ENCODE results near the gene SCYGR2.

SCYGR2 gene

DNA sequence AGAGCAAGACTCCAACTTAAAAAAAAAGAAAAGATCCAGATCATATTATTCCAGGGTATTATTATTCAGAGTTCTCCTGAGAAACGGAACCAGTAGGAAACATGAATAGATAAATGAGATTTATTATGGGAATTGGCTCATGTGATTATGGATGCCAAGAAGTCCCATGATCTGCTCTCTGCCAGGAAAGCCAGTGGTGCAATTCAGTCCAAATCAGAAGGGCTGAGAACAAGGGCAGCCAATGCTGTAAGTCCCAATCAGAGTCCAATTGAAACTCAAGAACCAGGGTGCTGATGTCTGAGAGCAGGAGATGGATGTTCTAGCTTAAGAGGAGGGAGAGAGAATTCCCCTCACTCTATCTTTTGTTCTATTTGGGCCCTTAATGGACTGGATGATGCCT, 7.8 kb downstream of the SCYGR2 start:
- DNase-seq (ENCODE audit: extremely low read depth, insufficient read length) = no peak
- TF ChIP-seq, protein P1, sequence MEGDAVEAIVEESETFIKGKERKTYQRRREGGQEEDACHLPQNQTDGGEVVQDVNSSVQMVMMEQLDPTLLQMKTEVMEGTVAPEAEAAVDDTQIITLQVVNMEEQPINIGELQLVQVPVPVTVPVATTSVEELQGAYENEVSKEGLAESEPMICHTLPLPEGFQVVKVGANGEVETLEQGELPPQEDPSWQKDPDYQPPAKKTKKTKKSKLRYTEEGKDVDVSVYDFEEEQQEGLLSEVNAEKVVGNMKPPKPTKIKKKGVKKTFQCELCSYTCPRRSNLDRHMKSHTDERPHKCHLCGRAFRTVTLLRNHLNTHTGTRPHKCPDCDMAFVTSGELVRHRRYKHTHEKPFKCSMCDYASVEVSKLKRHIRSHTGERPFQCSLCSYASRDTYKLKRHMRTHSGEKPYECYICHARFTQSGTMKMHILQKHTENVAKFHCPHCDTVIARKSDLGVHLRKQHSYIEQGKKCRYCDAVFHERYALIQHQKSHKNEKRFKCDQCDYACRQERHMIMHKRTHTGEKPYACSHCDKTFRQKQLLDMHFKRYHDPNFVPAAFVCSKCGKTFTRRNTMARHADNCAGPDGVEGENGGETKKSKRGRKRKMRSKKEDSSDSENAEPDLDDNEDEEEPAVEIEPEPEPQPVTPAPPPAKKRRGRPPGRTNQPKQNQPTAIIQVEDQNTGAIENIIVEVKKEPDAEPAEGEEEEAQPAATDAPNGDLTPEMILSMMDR (IDR thresholded peaks at IDR 0.05; ENCODE audit: insufficient read depth, low read length, poor library complexity, severe bottlenecking) = no peak
- Histone ChIP-seq H3K36me3 (ENCODE audit: control insufficient read depth, insufficient read depth, low read length) (no peaks in the 10 kb centered on the region), H3K4me3 (replicated peaks; ENCODE audit: low read depth, low read length) (no peak overlapping the region), H3K27me3 (replicated peaks; ENCODE audit: control insufficient read depth, insufficient read depth, low read length) (no peaks in the 10 kb centered on the region)

DNA sequence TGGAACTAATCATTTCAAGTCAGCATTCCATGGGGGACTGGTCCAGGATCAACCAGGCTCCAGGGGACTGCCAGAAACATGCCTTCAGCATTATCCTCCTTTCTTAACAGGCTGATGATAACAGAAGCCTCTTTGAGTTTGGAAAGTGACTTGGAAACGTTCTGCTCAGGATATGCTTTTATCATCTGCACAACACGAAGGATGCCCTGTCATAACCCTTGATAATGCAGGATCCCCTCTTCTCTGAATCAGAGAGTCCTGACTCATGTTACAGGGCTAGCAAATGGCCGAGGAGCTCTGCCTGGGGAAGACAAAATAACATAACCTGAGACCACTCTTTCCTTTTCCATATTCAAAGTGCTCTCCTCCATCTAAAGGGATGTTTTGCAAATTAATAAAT, 9.2 kb downstream of the SCYGR2 start:
- Histone ChIP-seq H3K27me3 (replicated peaks; ENCODE audit: control insufficient read depth, insufficient read depth, low read length) (no peaks in the 10 kb centered on the region), H3K4me3 (replicated peaks; ENCODE audit: low read depth, low read length) (no peak overlapping the region), H3K36me3 (ENCODE audit: control insufficient read depth, insufficient read depth, low read length) (no peaks in the 10 kb centered on the region)
- no peak for DNase-seq (ENCODE audit: extremely low read depth, insufficient read length)
- TF ChIP-seq, protein P1 (IDR thresholded peaks at IDR 0.05; ENCODE audit: insufficient read depth, low read length, poor library complexity, severe bottlenecking) = no peak

DNA sequence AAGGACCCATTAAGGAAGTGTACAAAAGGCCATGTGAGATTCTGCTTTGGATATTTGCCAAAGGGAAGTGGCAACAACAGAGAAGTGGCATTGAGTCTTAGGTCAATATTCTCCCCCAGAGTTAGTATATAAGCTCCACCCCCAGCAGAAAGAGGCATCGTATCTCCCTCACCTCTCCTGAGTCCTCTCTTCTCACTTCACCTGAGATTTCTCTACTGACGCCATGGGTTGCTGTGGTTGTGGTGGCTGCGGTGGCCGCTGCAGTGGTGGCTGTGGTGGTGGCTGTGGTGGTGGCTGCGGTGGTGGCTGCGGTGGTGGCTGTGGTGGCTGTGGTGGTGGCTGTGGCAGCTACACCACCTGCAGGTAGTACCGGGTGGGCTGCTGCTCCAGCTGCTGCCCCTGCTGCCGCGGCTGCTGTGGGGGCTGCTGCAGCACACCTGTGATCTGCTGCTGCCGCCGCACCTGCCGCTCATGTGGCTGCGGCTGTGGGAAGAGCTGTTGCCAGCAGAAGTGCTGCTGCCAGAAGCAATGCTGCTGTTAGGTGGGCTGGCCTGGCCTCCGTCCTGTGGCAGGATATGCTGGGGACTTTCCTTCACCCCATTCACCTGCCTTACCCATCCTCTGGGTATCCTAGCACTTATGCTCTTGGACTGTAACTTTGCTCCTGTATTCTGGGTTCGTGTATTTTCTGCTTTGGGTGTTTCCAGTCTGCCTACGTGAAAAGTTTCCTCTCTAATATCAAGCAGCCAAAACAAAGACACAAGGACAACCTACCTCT, 10.1 kb downstream of the SCYGR2 start:
- TF ChIP-seq, protein P1 (IDR thresholded peaks at IDR 0.05; ENCODE audit: insufficient read depth, low read length, poor library complexity, severe bottlenecking) = no peak
- no peak overlapping the region for H3K4me3 ChIP-seq (replicated peaks; ENCODE audit: low read depth, low read length)
- DNase-seq (ENCODE audit: extremely low read depth, insufficient read length) = peak; percentile 51
- H3K36me3 ChIP-seq (ENCODE audit: control insufficient read depth, insufficient read depth, low read length) = no peaks in the 10 kb centered on the region
- no peaks in the 10 kb centered on the region for H3K27me3 ChIP-seq (replicated peaks; ENCODE audit: control insufficient read depth, insufficient read depth, low read length)

DNA sequence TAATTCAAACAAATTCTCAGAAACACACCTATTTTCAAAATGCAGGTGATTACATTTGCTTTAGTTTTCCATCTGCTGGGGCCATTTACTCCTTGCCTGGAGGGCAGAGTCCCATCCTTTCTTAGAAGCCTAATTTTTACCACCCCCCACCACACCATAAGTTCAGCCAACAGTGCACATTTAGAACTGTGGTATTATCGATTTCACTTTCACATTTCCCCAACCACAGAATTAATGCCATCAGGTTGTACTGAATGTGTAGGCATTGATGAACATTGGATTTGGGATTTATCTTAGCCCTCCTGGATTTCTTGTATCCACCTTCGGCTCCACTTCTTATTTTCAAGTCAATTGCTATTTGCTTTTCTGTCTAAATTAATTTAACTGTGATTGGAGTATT, 11.4 kb downstream of the SCYGR2 start:
- DNase-seq (ENCODE audit: extremely low read depth, insufficient read length) = no peak
- TF ChIP-seq, protein P1 (IDR thresholded peaks at IDR 0.05; ENCODE audit: insufficient read depth, low read length, poor library complexity, severe bottlenecking) = no peak
- no peaks in the 10 kb centered on the region for H3K36me3 ChIP-seq (ENCODE audit: control insufficient read depth, insufficient read depth, low read length)
- no peak overlapping the region for H3K4me3 ChIP-seq (replicated peaks; ENCODE audit: low read depth, low read length)
- H3K27me3 ChIP-seq (replicated peaks; ENCODE audit: control insufficient read depth, insufficient read depth, low read length) = no peaks in the 10 kb centered on the region

DNA sequence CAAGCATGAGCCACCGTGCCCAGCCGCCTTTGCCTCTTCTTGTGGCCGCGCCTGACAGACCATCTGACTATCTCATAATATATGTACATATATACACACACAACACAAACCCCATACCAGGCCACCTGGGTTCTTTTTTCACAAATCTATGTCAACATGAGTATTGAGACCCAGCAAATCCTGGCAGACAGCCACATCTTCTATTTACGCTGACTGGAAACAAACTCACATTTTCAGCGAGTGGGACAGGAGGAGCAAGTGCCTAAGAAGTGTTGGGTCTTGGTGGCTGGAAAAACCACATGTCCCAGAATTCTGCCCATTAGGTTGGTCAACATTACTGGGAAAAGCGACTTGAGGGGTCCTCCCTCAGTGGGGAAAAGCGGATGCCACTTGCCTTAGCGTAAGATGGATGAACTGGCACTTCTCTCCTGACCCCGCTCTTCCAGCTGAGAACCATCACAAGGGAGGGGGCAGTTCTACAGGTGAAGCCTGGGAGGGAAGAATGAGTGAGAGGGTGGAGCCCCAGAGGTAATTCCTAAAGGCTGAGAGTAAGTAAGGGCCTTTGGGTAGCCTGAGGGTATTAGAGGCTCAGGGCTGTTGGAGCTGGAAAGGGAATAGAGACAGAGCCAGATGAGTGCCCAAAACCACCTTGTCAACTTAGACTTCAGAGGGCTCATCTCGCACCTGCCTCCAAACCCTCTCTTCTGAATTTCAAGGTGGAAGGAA, 14.0 kb downstream of the SCYGR2 start:
- no peaks in the 10 kb centered on the region for H3K36me3 ChIP-seq (ENCODE audit: control insufficient read depth, insufficient read depth, low read length)

More for the DNA sequence above, 14.0 kb downstream of the SCYGR2 start:
- H3K4me3 ChIP-seq (replicated peaks; ENCODE audit: low read depth, low read length) = no peak overlapping the region
- no peak for DNase-seq (ENCODE audit: extremely low read depth, insufficient read length)
- H3K27me3 ChIP-seq (replicated peaks; ENCODE audit: control insufficient read depth, insufficient read depth, low read length) = no peaks in the 10 kb centered on the region
- TF ChIP-seq, protein P1 (IDR thresholded peaks at IDR 0.05; ENCODE audit: insufficient read depth, low read length, poor library complexity, severe bottlenecking) = no peak
